ENCODE measurements around the gene ZNF366.

GRCh38 chr5:72485430-72485974 lies 21.7 kb downstream of the ZNF366 start:
- TF ChIP-seq CTCF (IDR thresholded peaks at IDR 0.05) (no peak), POLR2A (IDR thresholded peaks at IDR 0.05) (no peak)

Data from testis (tissue), 2 donors.